Measurements from ENCODE around the gene RASL10A.

- TF ChIP-seq CTCF (IDR thresholded peaks at IDR 0.05) (no peak), POLR2A (IDR thresholded peaks at IDR 0.05) (no peak)
Observed at GRCh38 chr22:29337631-29338284, 22.3 kb upstream of the RASL10A start.

All from Peyer's patch (tissue), 4 donors.